ENCODE results near the gene ABCA12. TPM values are rescaled to one million over a fixed set of nuclear protein-coding genes. Genes with fewer than 3 reads are reported as not detected.

ABCA12 gene
- total and polyA plus RNA-seq, 2 of the 8 experiments (the other 6 are each of a cell fraction or from before 2014, with no cell fraction given), result not detected

DNA sequence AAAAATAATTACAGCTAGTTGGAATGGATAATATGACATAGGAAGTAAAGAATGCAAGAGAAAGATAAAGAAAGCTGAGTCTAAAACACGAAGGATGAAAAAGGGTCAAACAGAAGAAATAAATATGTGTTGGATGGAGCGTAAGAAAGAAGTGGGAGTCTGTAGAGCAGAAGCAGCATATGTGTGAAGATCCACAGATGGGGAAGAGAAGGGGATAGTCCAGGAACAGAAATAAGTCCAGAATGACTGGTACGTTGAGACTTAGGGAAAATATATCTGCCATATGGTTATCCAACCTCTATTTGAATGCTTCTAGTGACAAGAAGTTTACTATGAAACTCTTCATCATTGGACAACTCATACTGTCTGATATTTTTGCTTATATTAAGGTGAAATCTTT lies 18.0 kb downstream of the ABCA12 start (continued):
- no peak for TF ChIP-seq POLR2AphosphoS5 (IDR thresholded peaks at IDR 0.05; ENCODE audit: low read depth, low read length)

GRCh38 chr2:215119847-215120246 lies 18.6 kb downstream of the ABCA12 start:
- no peak overlapping the region for H3K23ac ChIP-seq (ENCODE audit: insufficient read length)
- H3K4me2 ChIP-seq (ENCODE audit: insufficient read depth in 1 of 2, low read depth in 2 of 2, low read length in 2 of 2), result no peak overlapping the region
- H2BK12ac ChIP-seq (ENCODE audit: low read depth, low read length), result no peak overlapping the region
- H3K9me3 ChIP-seq (ENCODE audit: insufficient read depth in 2 of 2, low read depth in 1 of 2, low read length in 1 of 2), result peaks cover 0 to 3% of the 10 kb centered on the region in 2 experiments; a peak in 1 of 4 replicates
- H3K27me3 ChIP-seq (replicated peaks in 1 of 4; ENCODE audit: control insufficient read depth in 3 of 4, extremely low read depth in 1 of 4, insufficient read depth in 3 of 4, low read length in 3 of 4), result no peaks in the 10 kb centered on the region
- H3K14ac ChIP-seq (ENCODE audit: insufficient read length), result no peak overlapping the region
- no peak overlapping the region for H3K56ac ChIP-seq (replicated peaks; ENCODE audit: insufficient read length, low read depth, low read length)
- no peak overlapping the region for H3K18ac ChIP-seq (ENCODE audit: extremely low read depth, low read length)
- H2BK120ac ChIP-seq (replicated peaks; ENCODE audit: low read depth, low read length), result no peak overlapping the region
- no peaks in the 10 kb centered on the region for H3K23me2 ChIP-seq (ENCODE audit: low read depth, low read length)
- H3K27ac ChIP-seq (ENCODE audit: low read depth, low read length), result no peak overlapping the region
- H3K4ac ChIP-seq (replicated peaks; ENCODE audit: insufficient read length, low read depth, low read length), result no peak overlapping the region
- H4K5ac ChIP-seq (ENCODE audit: insufficient read length, low read depth, low read length), result no peak overlapping the region
- H2BK5ac ChIP-seq (ENCODE audit: low read depth, low read length), result no peak overlapping the region
- no peak overlapping the region for H2BK15ac ChIP-seq (ENCODE audit: low read length)
- no peaks in the 10 kb centered on the region for H3K79me1 ChIP-seq (ENCODE audit: low read depth, low read length)
- H4K8ac ChIP-seq (ENCODE audit: extremely low read depth, insufficient read depth, low read length), result no peak overlapping the region
- POLR2A ChIA-PET (ENCODE audit: partially characterized antibody), result no interaction called here
- no peaks in the 10 kb centered on the region; a peak in 1 of 8 replicates for H3K36me3 ChIP-seq (ENCODE audit: control insufficient read depth in 2 of 4, insufficient read depth in 4 of 4, low read length in 3 of 4)
- no peak overlapping the region for H2AFZ ChIP-seq (ENCODE audit: low read length)
- H4K20me1 ChIP-seq (replicated peaks in 1 of 2; ENCODE audit: control insufficient read depth in 1 of 2, insufficient read depth in 2 of 2, low read length in 2 of 2), result no peaks in the 10 kb centered on the region
- H3K4me3 ChIP-seq (ENCODE audit: extremely low read depth in 1 of 4, insufficient read depth in 2 of 4, low read depth in 3 of 4, low read length in 4 of 4), result no peak overlapping the region
- H4K91ac ChIP-seq (replicated peaks; ENCODE audit: insufficient read length, low read length), result no peak overlapping the region
- DNase-seq (ENCODE audit: low read depth in 1 of 2, low spot score in 2 of 2), result no peak
- CTCF ChIA-PET (ENCODE audit: partially characterized antibody), result no interaction called here
- H2AK5ac ChIP-seq (ENCODE audit: low read depth, low read length), result no peak overlapping the region
- FAIRE-seq, result no peak
- 90% methylated on average over 2 of the region's 2 CpGs; no CpG with 5 or more reads in 1 of the 2 experiments for WGBS, 2 experiments (ENCODE audit: extremely low coverage in 1 of 2, insufficient coverage in 1 of 2, insufficient read length in 1 of 2, insufficient replicate concordance in 2 of 2, low coverage in 1 of 2, low lambda C conversion rate in 2 of 2, missing lambda C conversion rate in 1 of 2)
- no peaks in the 10 kb centered on the region for H3K79me2 ChIP-seq (ENCODE audit: control insufficient read depth in 1 of 2, insufficient read depth in 2 of 2, low read length in 2 of 2)
- H3K9ac ChIP-seq (replicated peaks in 1 of 4; ENCODE audit: extremely low read depth in 1 of 4, low read depth in 3 of 4, low read length in 3 of 4), result no peak overlapping the region
- no peaks in the 10 kb centered on the region for H3K4me1 ChIP-seq (replicated peaks in 1 of 4; ENCODE audit: control insufficient read depth in 3 of 4, insufficient read depth in 4 of 4, low read length in 3 of 4)
- no peak overlapping the region for H2BK20ac ChIP-seq (ENCODE audit: low read length)
- TF ChIP-seq JUN (IDR thresholded peaks at IDR 0.05; ENCODE audit: low read depth, low read length), result no peak
- no peak for TF ChIP-seq GTF2F1 (IDR thresholded peaks at IDR 0.05; ENCODE audit: borderline replicate concordance, low read depth, low read length)
- TF ChIP-seq, protein P1, sequence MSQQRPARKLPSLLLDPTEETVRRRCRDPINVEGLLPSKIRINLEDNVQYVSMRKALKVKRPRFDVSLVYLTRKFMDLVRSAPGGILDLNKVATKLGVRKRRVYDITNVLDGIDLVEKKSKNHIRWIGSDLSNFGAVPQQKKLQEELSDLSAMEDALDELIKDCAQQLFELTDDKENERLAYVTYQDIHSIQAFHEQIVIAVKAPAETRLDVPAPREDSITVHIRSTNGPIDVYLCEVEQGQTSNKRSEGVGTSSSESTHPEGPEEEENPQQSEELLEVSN (IDR thresholded peaks at IDR 0.05), result no peak
- TF ChIP-seq GABPA (IDR thresholded peaks at IDR 0.05; ENCODE audit: borderline replicate concordance, insufficient read depth, low read length), result no peak
- no peak for TF ChIP-seq NRF1 (IDR thresholded peaks at IDR 0.05; ENCODE audit: low read depth, low read length)
- TF ChIP-seq SIN3A (conservative IDR thresholded peaks at IDR 0.05 in 1 of 2, IDR thresholded peaks at IDR 0.05 in 1 of 2; ENCODE audit: low read depth in 1 of 2, low read length in 2 of 2), result no peak
- TF ChIP-seq EZH2 (IDR thresholded peaks at IDR 0.05; ENCODE audit: low read depth, low read length, severe bottlenecking), result no peak
- TF ChIP-seq CTBP2 (IDR thresholded peaks at IDR 0.05; ENCODE audit: borderline replicate concordance, insufficient read depth, insufficient read length, low read length), result no peak
- no peak for TF ChIP-seq TEAD4 (IDR thresholded peaks at IDR 0.05; ENCODE audit: low read depth, low read length)
- no peak for TF ChIP-seq BCL11A (IDR thresholded peaks at IDR 0.05; ENCODE audit: low read depth in 2 of 2, low read length in 2 of 2)
- TF ChIP-seq BRCA1 (IDR thresholded peaks at IDR 0.05; ENCODE audit: low read depth, low read length), result no peak
